DMS153 (cell line): Measurements from ENCODE around the gene STAT5A.
A peak's percentile ranks its signal among the peaks of the same experiment; 100 is the strongest.

Source experiments
- DNase-seq: peaks from one replicate; lab custom pipeline; 2025; lab: John Stamatoyannopoulos, UW

The STAT5A gene

DNA sequence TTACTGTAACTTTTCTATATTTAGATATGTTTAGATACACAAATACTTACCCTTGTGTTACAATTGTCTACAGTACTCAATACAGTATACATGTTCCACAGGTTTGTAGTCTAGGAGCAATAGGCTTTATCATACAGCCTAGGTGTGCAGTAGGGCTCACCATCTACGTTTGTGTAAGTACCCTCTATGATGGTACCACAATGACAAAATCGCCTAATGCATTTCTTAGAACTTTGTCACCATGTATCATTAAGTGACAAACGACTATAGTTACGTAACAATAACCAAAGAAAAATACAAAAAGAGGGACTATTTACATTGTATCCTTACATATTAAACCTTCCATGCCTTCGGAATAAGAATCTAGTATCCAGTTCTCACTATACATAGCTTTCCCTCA, 20.1 kb upstream of the STAT5A start:
- DNase-seq, result no peak

DNA sequence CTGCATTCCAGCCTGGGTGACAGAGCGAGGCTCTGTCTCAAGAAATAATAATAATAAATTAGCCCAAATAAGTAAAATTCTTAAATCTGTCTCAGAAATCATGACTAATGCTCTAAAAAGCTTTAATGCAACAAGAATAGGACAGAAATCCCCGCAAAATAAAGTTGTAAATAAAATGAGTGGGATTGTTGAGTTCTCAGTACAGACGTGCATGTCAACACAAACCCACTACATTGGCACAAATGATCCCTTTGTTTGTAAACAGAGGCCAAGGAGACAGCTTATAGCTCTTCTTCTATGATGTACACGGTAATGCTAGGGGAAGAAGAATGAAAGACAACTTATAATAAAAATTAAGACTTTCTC, 18.1 kb upstream of the STAT5A start:
- DNase-seq, result no peak

DNA sequence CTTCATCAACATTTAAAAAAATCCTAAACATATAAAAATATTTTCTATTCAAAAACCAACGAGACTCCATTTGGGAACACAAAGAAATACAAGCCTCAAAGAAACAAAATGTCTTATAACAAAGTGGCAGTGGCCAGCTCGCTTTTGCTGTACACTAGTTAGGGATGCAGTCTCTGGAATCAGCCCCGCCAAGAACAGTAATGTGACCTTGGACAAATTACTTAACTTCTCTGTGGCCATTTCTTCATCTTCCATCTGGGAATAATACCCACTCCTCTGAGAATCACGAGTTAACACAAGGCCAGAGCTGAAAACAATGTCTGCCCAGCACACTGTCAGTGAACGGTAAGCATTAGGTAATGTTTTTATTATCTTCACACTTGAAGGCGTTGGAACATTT, 17.7 kb upstream of the STAT5A start:
- no peak for DNase-seq

DNA sequence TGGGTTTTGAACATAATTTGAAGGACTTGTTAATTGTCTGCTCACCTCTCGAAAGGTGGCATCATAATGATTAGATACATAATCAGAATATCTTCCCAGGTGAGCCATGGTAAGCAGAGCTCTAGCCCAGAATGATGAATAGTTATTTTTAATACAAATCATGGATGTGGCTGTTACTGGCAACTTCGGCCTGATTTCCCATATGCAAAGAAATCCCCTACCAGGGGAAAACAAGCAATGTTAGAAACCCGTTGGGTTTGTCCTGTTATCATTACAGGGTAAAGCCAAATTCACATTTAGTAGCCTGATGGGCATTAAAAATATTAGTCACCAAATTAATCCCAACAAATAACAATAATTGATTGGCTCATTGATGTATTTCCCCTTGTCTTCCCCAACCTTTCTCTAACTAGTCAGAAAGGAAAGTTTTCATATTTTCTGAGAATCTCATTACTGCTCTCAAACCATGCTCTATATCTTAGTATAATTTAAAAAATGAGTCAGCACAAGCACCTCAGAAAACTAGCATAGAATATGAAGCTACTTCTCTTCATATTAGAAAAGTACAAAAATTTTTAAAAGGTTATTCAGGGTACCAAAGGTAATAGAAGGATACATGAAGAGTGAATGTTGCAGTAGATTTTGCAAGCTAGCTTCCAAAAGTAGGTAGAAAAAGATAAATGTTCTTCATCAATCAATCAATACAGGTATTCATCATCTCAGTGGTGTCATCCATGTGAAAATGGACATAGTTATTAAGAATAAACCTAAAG, 17.1 kb upstream of the STAT5A start:
- DNase-seq, result no peak

DNA sequence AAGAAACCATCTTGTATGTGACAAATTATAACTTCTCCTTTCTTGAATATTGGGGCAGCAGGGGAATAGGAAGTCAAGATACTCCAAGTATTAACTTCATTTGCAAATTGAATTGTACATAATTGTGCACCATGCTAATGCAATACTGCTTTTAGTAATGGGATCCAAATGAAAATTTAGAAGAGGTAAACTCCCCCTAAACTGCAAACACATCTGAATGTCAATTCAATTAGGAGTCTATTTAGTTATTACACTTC, 16.6 kb upstream of the STAT5A start:
- no peak for DNase-seq

DNA sequence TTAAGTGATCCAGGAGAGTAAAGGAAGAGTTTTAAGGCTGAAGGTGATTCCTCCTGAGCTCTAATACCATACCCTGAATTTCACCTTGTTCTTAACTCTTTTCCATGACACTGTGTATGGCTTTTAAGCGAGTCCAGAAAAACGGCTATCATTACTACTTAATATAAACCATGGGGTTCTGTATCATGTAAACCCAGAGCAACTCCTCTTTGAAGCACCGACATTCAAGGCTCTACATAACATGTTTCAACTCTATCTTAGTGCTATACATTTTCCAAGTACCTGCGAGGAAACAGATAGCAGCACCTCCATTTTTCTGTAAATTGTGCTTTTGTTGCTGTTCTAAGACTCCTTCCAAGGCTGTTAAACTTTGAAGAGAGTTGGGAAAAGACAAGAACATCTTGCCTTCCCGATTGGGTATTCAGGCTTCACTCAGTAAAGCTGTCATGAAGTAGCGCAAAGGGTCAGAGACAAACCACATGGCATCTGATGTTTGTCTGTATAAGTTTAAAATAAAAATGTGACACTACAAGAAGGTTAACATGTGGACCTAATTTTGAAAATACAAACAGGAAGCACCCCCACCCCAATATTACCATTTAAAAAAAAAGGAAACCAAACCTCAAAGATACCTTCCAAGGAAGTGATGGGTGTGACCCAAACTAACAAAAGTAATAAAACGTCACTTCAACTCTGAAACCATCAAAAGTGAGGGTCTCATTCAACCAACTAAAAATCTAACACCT, 16.0 kb upstream of the STAT5A start:
- no peak for DNase-seq

DNA sequence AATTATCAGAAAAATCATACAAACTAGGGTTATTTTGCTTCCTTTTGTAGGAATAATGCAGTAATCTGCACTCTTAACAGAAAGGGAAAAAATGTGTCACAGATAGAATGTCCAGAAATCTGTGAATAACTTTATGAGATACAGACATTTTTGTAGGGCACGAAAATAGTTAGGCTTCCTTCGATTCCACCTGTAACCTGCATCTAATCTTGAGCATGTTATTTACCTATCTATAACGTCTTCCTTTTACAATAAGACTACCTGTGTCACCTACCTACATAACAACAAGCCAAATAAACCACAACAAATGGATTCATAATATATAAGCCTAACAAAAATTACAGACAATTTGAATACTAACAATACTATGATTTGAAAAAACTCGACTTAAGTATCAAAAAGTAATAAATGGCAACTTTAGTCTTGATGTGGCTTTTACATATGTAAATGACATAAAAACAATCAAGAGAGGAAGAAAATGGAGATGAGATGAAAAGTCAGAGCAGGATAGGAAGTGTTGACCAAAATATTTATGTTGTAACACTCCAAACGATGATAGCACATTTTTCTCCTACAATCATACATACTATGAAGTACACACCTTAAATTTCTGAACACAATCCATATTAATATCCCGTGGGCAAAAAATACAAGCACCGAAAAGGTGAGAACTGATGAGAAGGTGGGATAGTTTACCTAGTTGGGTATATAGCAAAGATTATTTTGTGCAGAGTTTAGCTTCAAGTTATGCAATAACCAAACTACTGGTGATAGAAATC, 14.6 kb upstream of the STAT5A start:
- no peak for DNase-seq

DNA sequence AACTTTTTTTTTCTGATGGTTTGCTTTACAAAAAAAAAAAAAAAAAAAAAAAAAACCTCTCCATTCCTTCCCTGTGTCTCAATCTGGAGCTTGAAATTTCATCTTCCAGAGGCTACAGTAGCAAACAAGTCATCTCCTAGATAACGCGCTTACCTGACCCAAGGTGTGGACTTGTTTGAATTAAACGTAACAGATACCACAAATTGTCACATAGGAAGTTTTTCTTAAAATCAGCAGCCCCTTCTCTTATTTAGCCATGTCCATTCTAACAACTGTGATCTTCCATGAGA, 14.1 kb upstream of the STAT5A start:
- DNase-seq, result no peak

DNA sequence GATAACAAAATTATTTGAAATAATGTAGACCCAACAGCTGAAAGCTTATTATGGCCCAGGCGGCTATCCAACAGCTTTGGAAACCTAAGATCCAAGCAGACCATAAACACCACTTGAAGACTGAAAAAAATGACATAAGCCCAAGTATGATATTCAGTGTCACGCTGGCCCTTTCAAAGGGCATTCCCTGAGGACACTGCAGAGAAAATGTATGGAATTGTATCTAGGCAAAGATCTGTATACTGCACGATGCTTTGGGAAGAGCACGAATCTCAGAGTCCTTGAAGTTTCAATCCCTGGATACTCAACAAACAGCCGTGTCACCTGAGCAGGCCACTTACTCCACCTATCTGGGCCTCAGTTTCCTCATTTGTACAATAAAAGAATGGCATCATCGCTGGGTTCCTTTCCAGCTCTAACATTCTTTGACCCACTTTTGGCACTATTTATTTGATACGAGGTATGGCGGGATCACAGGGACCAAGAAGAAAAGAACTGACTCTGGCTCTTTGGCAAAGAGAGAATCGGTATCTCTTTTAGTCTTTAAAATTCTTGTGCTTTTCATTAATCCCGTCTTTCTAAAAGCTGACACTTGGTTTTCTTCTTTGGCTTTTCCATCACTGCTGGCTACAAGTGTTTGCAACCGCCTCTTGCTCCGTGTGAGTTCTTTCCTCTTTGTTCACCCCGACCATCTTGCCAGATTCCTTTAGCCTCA, 13.3 kb upstream of the STAT5A start:
- DNase-seq, result no peak

DNA sequence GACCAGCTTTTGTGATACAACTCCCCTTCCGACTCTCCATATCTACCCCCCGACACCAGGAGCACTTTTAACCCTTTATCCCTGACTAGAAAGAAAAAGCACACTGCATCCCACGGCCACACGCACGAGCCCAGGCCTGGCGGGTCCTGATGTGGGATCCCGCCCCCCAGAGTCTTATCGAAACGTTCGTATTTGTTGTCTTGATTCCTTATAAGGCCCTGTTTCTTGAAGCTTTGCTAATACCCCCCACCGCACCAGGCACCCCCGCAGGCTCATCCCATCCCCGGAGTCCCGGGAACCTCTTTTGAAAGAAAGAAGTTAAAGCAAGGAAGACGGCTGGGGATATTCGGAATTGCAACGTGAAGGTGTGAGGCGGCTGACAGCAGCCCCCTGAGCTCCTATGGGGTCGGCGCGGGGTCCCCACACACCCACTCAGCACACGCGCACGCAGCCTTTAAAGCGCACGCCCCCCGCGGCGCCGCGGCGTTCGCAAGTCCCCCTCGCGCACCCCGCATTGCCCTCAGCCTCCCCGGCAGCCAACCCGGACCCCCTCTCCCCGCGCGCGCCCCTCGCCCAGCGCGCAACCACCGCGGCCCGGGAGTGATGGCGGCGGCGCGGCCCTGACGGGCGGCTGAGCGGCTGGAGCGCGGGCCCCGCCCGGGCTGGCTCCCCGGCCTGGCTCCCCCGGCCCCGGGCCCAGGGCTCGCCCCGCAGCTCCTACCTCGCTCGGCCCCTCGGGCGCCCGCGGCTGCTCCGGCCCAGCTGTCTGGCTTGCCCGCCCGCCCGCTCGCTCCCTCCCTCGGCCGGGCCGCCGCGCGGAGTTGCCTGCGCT, 12.6 kb upstream of the STAT5A start:
- DNase-seq, result no peak

DNA sequence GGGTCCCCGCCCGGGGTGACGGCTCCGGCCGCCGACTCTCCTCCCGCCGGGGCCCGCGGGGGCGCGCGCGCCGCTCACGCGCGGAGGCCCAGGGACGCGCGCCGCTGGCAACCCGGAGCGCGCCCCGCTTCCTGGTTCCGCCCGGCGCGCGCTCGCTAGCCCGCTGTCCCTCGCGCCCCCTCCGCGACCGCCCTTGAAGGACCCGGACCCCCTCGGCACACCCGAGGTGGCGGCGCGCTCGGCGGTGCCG, 12.0 kb upstream of the STAT5A start, which contains the start of gene STAT5B:
Gene STAT5B, minus strand, starts transcription at position 33 of the 250 bp plus-strand sequence. CDS start 44,264 bp downstream, outside the sequence.
- DNase-seq, result peak; percentile 16

DNA sequence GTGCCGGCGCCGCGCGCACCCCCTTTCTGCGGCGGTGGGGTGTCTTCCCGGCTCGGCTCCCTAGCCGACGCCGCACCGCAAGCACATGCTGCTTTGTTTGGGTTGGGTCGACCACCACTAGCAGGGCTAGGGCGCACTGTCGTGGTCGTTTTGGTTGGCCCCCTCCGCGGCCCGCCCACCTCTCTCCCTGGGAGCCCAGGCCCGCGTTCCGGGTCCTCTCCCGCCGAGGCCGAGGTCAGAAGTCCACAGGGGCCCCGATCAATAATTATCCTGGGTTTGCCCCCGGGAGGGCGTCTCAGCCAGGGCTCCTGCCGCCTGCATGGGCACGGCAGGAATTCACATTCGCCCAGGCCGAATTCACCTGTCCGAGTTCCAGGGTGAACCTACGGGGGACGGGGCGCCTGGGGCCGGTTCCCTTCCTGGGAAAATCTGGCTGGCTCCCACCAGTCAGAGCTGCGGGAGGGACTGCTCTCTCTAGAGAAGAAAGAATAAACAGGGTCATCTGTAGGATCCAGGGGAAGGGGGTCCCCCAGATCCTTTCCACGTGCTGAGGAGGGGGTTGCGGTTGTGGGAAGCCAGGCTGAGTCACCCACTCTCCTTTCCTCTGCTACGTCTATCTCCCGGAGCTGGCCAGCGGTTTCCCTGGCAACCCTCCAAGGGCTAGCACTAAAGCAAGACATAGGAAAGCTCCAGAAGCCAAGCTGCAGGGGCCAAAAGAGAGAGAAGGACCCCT, 11.5 kb upstream of the STAT5A start:
- no peak for DNase-seq

DNA sequence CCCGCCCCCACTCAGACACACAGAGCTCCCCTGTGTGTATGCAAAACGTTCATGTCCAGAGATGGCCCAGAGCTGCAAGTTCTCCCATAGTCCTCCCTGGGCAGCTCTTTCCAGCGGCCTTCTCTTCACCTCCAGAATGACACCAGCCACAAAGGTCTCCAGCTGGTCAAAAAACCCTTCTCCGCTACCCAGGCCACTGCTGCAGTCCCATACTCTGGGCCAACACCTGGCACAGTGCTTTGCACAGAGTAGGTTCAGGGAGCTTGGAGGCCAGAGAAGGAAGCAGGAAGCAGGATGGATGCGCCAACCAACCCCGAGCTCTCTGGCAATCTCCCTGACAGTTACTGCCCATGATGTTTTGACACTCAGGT, 11.0 kb upstream of the STAT5A start:
- no peak for DNase-seq

DNA sequence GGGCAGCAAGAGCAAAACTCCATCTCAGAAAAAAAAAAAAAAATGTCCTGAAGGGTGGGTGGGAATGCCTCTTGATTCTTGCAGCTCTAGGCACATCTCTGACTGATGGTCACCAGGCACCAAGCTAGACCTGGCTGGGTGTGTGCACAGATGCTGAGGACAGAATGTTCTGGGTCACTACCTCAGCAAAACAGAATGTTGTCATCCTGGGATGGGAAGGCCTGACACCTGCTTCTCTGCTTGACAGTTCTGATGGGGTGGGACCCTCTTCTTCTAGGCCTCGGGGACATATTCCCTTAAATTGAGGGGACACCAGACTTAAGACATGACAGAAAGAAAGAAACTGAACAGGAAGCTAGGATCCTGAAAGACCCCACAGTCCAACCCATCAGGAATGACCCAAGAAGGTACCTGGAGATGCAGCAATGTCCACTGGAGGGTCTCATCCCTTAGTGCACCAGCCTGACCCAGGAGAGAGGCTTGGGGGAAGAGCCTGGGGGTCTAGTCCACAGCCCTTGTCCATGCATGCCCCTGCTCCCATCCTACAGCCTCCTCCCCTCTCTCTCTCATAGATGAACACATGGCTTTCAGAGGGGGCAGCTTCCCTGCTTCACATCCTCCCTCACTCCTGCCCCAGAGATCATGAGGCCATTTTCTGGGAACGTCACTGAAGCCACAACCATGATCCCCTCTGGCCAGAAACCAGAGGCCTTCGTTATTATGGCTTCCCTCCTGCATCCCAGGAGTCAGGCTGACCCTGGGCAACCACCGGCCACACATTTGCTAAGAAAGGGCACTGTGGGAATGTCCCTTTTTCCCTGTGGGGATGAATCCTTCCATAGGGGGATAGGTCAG, 8.3 kb upstream of the STAT5A start:
- DNase-seq, result no peak

DNA sequence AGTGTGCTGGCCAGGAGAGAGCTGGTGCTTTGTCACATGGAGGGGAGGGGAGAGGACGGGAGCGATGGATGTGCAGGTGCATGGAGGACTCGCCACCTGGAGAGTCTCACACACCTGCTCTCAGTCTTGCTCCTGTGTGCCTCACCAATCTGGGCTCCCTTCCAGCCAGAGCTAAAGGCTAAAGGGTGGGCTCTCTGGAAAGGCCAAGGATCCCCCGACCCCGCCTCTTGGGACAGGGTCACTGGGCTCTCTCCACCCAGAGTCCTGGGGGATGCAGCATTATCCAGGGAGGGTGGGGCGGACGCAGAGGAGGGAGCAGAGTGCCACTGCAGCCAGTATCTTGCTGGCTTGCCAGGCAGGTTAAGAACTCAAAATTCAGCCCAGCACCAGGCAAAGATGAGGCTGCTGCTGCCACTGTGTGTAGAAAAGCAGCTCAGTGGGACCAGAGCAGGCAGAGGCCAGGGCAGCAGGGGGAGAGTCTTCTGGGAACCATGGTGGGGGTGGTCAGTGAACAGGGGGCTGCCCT, 6.7 kb upstream of the STAT5A start:
- DNase-seq, result peak; percentile 70

DNA sequence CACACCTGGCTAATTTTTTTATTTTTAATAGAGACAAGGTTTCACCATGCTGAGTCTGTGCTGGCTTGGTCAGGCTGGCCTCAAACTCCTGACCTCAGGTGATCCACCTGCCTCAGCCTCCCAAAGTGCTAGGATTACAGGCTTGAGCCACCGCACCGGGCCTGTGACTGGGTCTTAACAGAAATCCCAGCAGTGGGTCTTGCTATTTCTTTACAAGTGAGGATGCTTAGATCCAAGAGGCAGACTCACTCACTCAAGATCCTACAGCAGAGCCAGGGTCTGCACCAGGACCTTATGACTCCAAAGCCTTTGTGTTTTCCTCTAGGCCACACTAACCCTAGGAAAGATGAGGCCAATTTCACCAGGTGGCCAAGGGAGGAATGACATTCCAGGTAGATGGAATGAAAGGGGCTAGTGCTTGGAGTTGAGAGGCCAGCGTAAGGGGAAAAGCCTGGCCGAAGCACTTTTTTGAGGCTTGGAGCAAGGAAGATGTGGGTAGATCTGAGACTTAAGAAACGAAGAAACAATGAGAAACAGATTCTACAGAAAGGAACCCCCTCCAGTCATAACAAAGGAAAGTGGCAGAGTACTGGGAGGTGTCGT, 5.7 kb upstream of the STAT5A start:
- DNase-seq, result no peak

DNA sequence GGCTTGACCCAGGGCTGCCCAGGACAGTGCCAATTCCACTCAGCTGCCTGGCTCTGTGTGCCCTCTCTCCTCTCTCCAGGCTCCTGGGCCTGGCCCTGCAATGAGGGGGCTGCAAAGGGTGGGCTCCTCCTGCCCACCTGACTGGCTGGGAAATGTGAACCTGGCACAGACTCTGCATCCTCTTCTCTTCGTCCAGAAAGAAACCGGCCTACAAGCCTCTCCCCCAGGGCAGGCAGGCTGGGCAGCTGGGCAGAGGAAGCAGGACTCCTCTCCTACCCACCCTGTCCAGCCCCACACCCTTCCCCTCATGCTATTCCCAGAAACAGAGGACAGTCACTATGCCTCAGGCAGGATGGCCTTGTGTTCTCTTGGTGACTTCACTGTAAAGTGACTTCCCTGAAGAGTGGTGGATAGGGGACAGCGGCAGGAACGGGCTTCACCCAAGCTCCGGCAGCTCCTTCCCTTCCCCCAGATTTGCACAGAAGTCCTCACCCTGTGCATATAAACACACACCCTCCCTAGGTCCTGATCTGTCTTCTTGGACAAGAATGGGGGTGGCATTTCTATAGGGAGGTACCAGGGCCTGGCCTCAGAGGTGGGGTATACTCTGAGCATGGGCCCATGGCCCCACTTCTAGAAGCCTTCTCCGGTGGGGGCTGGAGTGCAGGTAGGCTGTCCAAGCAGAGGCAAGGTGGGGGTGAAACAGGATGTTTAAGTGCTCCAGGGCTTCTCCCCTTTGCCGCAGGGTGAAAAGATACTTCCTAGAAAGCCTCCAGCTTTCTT, 4.9 kb upstream of the STAT5A start:
- no peak for DNase-seq

DNA sequence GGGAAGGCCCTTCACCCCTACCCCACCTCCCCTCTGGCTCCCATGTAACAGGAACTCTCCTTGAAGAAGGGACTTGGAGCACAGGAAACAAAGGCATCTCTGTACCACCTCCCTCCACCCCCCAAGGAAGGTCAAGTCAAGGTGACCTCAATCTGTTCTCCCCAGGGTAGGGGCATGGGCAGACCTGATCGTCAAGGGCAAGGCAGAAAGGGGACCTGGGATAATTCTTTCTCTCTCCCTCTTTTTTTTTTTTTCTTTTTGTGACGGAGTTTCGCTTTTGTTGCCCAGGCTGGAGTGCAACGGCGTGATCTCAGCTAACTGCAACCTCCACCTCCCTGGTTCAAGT, 4.3 kb upstream of the STAT5A start:
- DNase-seq, result no peak

DNA sequence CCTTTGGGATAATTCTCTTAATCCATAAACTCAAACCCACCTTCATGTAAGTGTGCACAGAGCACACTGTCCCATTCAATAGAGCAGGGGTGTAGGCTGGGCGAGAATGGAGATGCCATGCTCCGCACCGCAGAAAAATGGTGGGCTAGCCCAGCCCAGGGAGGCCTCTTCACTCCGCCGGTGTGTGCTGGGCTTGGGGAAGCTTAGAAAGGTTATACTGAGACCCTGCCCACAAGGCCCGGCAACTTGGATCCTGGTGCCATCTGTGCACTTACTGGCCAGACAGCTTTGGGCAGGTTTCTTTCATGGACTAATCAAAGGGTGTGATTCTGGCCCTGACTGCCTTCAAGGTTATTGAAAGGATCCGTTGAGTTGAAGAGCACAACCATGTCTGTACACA, 3.7 kb upstream of the STAT5A start:
- DNase-seq, result no peak
